GM19025 (cell line): Measurements from ENCODE around the gene OPRM1.
"Not testable (repeated sequence)": the region's sequence is repeated elsewhere in the genome, so short reads cannot be mapped to it uniquely, and the experiment has no call there.

ENCODE experiments used
- ATAC-seq: cut with Tn5 transposase; IDR thresholded peaks from one replicate; pipeline ENCODE4 v1.9.1; 2021; ENCODE audit warnings: mild to moderate bottlenecking, low read depth, moderate library complexity; ENCODE audit not compliant: unreplicated experiment

Gene OPRM1

DNA sequence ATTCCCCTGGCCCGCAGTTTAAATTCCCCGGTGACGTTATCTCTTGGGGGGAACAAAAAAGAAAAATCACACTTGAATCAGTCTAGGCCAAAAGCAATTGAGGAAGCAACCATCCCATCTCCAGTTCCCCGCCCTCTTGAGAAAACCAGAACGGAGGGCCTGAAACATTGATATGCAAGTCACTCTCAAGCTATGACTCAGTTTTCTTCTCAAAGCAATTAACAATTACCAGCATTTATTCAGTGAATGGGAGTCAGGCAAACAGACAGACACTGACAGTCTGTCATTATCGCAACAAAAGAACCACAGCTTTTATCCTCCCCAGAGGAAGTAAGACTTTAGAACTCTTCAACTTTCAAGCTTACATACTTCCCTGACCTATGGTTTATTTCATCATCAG, 100.9 kb downstream of the OPRM1 start:
- no peak for ATAC-seq

DNA sequence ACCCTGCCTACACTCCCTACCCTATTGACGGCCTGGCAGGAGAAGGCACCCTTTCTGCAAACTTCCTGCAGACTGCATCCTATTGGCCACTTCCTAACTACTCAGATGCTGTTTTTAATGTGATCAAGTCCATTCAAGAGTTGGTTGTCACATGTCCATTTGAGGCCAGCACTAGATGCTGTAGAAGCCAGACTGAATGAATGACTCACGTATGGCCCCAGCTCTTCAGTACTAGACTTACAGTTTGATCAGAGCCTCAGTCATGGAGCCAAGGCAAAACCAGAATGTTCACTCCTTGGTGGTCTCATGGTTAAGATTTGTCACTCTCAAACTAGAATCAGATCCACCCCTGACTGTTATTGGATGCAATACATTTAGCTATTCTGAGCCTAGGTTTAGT, 101.7 kb downstream of the OPRM1 start:
- no peak for ATAC-seq

DNA sequence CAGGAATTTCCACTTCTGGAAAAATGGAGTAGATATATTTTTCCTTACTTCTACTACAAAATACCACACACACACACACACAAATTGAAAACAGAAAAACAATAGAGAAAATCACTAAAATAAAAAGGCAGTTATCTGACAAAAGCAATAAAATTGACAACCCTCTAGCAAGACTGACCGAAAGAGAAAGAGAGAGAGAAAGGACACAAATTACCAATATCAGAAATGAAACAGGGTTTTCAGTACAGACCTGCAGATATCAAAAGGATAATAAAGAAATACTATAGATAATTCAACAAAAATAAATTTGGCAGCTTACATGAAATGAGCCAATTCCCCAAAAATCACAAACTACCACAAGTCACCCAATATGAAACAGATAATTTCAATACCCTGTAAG, 104.7 kb downstream of the OPRM1 start:
- no peak for ATAC-seq

DNA sequence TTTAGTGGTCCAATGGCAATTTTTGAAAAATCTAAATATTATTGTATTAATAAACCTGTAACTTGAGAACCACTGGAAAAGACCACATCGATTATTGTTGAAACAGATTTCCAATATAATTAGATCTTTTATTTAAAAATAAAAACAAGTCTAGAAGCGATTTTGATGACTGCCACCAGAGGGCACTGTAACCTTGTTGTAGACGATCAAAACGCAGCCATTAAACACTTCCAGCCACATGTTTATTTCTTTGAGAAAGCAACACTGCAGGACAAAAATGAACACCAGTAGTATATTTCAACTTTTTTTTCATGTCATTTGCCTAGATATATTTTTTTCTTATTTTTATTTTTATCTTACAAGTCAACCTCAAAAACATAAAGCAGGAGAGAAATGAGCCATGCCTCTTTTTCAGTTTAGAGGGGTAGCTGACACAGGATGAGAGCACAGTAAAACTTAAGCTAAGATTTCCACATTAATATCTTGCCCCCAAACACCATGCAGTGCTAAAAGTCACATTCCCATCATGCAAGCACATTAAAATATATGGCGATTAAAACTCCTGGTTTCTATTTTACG, 115.4 kb downstream of the OPRM1 start:
- ATAC-seq = no peak

DNA sequence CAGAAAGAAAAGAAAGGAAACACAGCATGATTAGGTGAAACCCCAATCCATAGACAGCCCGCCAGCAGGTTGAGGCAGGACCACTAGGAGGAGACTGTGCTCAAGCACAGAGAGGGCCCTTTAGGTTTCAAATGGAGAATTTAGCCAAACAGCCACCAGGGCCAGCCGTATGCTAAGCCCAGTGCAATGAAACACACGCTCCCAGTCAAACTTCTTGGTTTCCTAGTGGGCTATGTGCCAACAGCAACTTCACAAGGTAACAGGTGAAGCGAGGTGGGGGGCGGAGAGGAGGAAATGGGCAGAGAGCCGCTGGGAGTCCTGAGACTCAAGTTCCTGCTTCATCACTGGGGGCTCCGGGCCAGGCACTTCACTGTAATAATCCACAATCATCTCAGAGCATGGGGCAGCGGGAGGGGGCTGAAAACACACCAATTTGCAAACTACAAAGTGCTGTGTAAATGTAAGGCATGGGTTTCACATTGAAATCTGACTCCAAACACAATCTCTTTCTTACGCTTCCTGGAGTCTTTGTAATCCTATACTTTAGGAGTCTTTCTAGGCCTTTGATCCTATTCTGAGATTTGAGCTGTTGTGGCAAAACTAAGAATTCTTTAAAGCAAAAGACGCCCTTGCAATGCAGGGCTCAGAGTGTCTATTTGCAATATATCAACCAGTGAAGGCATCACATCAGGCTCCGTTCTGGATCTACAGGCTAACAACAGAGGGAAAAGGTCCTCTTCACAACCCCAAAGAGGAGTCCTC, 117.3 kb downstream of the OPRM1 start:
- peak; percentile 63 for ATAC-seq

DNA sequence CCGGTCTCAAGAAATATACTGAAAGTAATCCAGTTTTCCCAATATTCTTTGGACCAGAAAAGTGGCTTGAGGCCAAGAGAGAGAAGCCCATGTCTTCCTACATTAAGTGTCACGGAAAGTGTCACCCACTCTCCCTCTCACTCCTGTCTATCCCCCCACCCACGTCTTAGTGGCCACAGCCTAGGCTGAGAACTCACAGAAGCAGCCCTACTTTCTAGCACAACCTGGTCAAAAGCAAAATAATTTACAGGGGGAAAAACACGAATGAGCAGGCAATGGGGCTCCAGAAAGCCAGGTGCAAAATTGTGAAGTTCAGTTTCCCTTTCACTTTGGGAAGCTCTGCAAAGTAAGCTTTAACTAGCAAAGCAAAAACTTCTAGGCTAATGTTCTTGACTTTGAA, 118.0 kb downstream of the OPRM1 start:
- ATAC-seq = peak; percentile 41

DNA sequence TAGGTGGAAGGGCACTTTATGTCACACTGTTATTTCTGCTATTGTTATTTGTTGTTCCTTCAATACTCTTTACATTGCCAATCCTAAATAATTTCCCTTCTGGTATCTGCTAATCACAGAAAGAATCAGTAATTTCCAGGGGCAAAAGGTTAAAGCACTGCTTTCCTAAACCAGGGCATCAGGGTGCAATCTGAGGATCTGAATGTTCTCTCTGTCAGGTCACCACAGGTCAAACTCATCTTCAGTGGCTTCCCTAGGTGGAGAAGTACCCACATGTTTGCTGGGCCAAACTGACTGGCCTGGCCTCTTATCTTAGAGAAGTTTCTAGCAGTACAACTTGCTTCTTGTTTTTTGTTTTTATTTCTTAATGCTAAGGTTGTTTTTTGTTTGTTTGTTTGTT, 118.7 kb downstream of the OPRM1 start:
- ATAC-seq = no peak

DNA sequence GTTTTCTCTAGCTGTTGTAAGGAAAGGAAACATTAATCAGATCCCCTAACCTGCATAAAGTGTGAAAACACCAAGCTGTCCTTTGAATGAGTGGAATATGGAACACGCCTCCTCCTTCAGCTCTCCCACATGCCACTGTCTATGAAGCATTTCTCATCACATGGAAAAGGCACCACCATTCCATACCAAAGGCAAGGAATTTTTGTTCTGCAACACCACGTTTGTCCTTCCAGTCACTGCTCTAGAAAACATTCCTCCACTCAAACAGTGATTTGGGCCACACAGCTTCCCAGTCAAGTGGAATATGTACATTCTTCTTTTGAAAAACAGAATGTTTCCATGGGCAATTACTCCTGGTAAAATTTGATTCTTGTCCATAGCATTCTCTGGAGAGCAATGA, 120.1 kb downstream of the OPRM1 start:
- ATAC-seq = no peak

DNA sequence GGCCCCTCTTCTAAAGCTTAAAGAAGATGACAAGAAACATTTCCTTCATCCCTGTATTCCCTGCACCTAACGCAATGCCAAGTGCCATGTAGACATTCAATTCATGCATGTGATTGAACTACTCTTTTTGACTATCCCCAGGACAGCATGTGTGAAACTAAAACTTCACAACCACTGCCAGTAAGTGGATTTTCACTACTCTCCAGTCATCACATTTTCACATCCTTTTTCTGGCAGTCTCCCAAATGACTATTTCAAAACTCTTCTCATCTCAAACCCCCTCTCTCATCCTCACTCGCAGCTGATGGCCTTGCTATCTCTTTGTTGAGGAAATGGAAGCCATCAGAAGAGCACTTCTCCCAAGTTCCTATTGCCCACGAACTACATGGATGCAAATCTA, 122.6 kb downstream of the OPRM1 start:
- ATAC-seq = peak; percentile 66

DNA sequence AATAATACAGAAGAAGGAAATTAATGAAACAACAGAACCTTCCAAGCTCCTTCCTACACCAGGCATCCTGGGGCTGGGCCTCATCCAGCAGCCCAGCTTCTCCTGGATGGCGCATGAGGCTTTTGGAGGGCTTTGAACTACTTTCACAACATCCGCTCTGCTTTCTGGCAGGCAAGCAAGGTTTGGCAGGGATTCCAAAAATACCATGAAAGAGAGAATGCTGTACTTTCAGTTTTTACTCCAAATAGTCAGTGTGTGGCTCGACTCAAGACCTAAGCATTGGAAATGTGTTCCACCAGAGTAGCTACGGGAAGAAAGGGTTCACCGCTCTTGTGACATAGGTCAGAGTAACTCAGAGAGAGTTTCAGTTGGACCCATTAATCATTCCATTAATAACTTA, 125.4 kb downstream of the OPRM1 start:
- no peak for ATAC-seq

DNA sequence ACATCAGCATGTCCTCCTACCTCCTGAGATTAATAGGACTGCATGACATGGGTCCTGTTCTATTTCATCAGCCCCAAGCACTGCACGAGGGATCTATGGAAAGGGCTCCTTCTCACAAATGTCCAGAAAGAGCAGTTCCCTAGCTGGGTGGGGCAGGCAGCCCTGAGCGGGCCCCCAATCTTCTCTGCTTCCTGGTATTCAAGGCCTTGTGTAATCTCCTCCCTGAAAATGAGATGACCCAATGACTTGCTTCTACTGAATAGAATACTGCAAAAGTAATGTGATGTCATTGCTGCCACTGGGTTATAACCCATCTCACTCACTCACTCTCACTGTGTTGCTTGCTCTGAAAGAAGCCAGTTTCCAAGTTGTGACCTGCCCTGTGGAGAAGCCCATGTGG, 126.4 kb downstream of the OPRM1 start:
- no peak for ATAC-seq

DNA sequence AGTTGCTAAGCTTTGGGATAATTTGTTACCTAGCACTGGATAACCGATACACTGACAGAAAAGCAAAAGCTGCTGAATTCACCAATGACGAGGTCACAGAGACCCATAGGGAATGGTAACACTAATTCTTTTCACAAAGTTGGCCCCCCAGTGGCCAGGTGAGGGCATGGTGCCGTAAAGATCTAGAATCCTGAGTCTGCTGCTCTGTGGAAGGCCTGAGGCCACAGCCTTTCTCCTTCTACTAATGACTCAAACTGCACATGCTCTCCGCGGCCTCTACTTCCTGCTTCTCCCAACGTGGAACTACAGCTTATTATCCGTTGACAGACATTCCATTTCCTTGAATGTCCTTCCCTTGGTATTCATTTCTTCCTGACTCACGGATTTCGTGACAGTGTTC, 127.1 kb downstream of the OPRM1 start:
- ATAC-seq = no peak

DNA sequence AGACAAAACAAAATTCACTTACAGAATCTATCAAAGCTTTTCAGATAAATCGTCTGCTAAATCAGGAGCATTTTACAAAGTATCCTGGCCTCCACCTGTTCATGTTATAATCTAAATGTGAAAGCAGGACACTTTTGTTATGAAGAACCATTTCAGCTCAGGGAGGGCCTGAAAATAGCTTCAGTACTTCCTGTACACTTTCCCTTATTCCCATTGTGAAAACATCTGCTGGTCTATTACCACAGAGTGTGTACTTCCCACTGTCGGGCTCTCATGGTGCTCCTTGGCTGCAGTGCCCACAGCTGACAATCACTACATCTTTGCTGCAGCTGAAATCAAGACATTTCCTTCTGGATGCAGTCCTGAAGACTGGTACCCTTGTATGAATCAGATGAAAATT, 128.1 kb downstream of the OPRM1 start:
- ATAC-seq = no peak

DNA sequence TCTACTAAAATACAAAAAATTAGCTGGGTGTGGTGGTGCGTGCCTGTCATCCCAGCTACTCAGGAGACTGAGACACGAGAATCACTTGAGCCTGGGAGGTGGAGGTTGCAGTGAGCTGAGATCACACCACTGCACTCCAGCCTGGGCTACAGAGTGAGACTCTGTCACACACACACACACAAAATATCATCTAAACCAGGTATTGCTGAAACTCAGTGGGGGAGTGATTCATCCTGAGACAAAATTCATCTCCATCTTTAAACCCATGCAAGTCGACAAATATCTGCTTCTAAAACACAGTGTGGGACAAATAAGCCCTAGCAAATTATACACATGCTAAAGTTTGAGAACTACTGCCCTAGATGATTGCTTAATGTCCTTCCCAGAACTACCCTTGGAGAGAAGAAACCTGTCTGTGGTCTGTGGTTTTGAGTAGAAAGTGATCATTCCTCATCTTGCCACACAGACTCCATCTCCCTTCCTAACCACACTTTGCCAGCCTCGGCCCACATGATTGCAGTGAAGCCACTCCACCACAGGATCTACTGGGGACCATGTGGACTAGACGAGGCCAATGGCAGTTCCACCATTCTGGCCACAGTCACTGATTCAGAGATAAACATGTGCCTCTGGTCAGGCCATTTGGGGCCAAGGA, 130.3 kb downstream of the OPRM1 start:
- no peak for ATAC-seq

DNA sequence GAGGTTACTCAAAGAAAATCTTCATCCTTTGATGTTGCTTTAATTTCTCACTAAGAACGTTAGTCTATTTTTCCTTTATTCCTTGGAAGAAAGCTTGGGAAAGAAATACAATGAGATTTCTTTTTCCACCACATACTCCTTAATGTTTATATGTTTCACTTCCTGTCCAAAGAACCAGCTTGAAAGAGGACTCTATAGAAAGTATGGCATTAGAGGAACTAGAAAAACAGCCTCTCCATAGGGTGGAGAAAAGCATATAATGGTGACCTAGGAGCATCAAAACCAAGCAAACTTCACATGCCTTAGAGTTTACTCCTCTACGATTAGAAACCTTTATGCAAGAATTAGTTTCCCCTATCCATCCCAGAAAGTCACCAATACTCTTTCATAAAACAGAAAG, 131.1 kb downstream of the OPRM1 start:
- no peak for ATAC-seq

DNA sequence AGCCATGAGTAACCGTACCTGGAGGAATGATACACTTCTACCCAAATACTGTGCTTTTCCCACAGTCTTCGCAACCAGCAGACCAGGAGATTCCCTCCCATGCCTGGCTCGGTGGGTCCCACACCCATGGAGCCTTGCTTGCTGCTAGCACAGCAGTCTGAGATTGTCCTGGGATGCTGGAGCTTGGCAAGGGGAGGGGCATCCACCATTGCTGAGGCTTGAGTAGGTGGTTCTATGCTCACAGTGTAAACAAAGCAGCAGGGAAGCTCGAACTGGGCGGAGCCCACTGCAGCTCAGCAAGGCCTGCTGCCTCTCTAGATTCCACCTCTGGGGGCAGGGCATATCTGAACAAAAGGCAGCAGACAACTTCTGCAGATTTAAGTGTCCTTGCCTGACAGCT, 133.4 kb downstream of the OPRM1 start:
- ATAC-seq = not testable (repeated sequence)

DNA sequence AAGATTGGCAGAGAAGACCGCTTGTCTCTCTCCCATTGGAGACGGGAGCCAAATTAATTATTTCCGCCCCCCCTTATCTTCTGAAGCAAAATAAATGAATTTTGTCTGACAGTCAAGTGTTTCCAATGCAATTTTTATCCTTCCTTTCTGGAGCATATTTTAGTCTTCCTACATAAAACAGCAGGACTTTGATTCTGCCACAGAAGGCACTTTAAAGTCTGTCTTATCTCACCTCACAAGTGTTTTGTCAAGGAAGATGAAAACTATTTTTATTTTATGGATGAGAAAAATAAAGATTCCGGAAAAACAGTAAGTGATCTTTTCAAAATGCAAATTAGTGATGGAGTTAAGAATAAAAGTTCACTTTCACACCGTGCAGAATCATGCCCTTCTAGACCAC, 140.4 kb downstream of the OPRM1 start:
- ATAC-seq = no peak

DNA sequence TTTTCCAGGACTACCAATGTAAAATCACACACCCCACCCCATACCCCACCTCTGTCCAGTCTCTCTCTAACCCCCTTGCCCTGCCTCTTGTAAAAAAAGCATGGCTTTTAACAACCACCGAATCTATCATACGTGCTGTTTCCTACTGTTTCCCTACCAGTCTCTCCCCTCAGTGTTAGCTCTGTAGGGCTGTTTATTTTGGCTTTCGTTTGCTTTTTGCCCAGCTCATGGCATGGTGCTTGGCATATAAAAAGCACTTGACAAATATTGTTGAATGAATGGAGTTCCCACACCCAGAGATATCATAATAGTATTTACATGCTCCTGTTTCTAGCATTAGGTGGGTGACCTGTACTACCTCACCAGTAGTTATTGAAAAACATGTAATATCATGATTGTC, 148.2 kb downstream of the OPRM1 start:
- ATAC-seq = no peak

DNA sequence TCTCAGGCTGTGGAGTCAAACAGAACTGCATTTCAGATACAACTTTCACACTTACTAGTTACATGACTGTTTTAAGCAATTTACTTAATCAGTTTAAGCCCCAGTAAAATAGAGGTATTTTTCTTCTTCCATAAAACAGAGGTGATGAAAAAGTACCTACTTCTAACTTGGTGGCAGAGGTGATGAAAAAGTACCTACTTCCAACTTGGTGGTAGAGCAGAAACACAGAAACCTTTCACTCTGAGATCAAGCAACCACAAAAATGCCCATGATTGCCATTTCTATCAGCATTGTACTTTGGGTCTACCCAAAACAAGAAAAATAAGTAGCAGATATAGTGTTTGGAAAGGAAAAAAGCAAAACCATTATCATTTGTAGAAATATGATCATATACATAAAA, 148.7 kb downstream of the OPRM1 start:
- ATAC-seq = no peak

DNA sequence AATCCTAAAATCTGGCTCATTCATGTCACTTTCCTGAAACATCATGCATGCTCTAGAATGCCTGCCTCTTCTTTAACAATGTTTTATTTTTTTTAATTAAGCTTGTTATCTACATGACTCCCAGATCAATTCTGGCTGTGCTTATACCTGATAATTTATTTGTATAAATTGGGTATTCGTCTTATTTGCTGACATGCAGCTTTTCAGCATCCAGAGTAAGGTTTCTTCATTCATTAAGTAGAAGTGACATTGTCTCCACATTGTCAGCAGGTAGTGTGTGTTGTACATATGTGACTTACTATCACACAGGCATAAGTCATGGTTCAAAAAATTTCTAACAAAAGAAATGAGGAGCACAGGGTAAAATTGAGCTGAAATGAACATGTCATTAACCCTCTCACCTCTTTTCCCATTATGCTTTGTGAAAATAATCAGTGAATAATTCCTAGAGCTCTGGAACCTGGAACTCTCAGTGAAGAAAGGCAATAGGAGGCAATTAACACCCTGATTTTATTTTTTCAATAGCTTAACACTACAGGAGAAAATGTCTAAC, 157.4 kb downstream of the OPRM1 start:
- no peak for ATAC-seq

DNA sequence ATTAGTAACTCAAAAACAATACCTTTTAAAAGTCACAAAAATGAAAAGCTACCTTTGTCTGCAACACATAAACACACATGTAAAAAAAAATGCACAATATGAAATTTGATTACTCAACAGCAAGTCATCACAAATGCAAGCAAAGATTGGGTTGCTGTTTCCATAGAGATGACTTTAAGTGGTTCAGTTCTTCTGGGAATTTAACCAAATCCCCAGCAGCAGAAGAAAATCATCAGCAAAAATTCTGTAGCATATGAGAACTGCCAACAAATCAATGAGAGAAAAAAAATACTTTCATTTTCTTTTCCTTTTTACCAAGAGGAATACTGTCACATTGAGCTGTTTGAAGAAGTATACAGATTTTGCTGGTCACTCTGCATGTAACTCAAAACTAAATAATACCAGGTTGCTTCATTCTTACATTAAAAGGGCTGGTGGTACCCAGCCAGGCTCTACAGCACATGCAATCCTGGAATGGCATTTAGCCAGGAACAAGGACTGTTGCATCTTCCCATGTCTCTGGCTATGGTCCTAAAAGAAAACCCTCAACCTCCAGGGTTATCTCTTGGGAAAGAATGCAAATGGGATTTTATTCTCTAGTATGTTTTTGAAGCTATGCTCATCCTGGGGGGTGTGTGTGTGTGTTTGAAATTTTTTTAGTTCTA, 158.3 kb downstream of the OPRM1 start:
- ATAC-seq = no peak
